ENCODE results near the gene MAP3K2. TPM values are rescaled to one million over a fixed set of nuclear protein-coding genes. Genes with fewer than 3 reads are reported as not detected.

The MAP3K2 gene
- total RNA-seq, 1 donor from 2014 or later, result 62.2 TPM

DNA sequence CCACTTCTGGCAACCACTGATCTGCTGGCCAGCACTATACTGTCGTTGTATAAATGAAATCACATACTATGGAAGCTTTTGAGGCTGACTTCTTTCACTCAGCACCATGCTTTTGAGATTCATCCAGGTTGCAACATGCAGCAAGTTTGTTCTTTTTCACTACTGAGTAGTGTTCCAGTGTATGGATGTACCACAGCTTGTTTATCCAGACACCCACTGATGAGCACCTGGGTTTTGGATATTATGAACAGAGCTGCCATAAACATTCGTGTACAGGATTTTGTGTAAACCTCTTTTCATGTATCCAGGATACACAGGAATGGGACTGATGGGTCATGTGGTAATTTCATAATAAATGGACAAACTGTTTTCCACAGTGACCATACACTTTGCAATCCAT, 104.5 kb downstream of the MAP3K2 start:
- Histone ChIP-seq H4K20me1 (ENCODE audit: insufficient read depth, low read length) (peaks cover 42% of the 10 kb centered on the region), H3K4me2 (ENCODE audit: low read length) (no peak overlapping the region), H3K4me3 (ENCODE audit: insufficient read depth, low read depth, low read length) (no peak overlapping the region), H3K4me1 (ENCODE audit: insufficient read depth, low read length) (no peaks in the 10 kb centered on the region), H3K27me3 (ENCODE audit: insufficient read depth, low read length) (no peaks in the 10 kb centered on the region), H2AFZ (ENCODE audit: low read depth, low read length) (no peak overlapping the region), H3K79me2 (ENCODE audit: insufficient read depth, low read length) (peaks cover 46% of the 10 kb centered on the region), H3K9me3 (ENCODE audit: insufficient read depth, low read depth, low read length) (no peaks in the 10 kb centered on the region), H3K27ac (ENCODE audit: low read depth, low read length) (no peak overlapping the region), H3K36me3 (ENCODE audit: insufficient read depth, low read length) (peaks cover 64% of the 10 kb centered on the region), H3K9ac (ENCODE audit: low read length) (no peak overlapping the region)
- FAIRE-seq (no peak), DNase-seq (ENCODE audit: low read depth) (no peak)
- Mint-ChIP-seq H3K4me3 (ENCODE audit: unreplicated experiment) (no peak overlapping the region), H3K27me3 (ENCODE audit: low read depth, unreplicated experiment) (no peaks in the 10 kb centered on the region), H3K27ac (ENCODE audit: unreplicated experiment) (no peak overlapping the region), H3K4me1 (ENCODE audit: low read depth, unreplicated experiment) (no peaks in the 10 kb centered on the region), H3K36me3 (ENCODE audit: low read depth, unreplicated experiment) (peaks cover 48% of the 10 kb centered on the region), H3K9me3 (ENCODE audit: unreplicated experiment) (peaks cover 14% of the 10 kb centered on the region)
- TF ChIP-seq, protein P1, sequence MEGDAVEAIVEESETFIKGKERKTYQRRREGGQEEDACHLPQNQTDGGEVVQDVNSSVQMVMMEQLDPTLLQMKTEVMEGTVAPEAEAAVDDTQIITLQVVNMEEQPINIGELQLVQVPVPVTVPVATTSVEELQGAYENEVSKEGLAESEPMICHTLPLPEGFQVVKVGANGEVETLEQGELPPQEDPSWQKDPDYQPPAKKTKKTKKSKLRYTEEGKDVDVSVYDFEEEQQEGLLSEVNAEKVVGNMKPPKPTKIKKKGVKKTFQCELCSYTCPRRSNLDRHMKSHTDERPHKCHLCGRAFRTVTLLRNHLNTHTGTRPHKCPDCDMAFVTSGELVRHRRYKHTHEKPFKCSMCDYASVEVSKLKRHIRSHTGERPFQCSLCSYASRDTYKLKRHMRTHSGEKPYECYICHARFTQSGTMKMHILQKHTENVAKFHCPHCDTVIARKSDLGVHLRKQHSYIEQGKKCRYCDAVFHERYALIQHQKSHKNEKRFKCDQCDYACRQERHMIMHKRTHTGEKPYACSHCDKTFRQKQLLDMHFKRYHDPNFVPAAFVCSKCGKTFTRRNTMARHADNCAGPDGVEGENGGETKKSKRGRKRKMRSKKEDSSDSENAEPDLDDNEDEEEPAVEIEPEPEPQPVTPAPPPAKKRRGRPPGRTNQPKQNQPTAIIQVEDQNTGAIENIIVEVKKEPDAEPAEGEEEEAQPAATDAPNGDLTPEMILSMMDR (IDR thresholded peaks at IDR 0.05; ENCODE audit: insufficient read depth, low read depth, low read length), result no peak
- no peak for TF ChIP-seq EZH2 (IDR thresholded peaks at IDR 0.05; ENCODE audit: insufficient read depth, low read length)

DNA sequence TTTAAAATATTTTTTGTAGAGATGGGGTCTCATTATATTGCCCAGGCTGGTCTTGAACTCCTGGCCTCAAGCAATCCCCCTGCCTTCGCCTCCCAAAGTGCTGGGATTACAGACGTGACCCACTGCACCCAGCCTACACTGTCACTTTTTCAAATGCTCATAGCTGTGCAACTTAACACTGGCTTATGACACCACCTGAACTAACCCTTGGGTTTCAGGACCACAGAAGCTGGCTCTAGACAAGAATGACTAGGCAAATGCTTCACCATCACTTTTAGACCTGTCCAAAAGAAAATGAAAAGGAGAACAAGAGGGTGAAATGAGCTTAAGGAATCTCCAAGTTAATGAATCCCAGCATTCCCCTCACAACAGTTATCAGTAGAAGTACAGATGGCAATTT, 107.1 kb downstream of the MAP3K2 start:
- H3K27me3 Mint-ChIP-seq (ENCODE audit: low read depth, unreplicated experiment), result no peaks in the 10 kb centered on the region
- Histone ChIP-seq H3K36me3 (ENCODE audit: insufficient read depth, low read length) (peaks cover 55% of the 10 kb centered on the region), H3K27ac (ENCODE audit: low read depth, low read length) (no peak overlapping the region), H3K9me3 (ENCODE audit: insufficient read depth, low read depth, low read length) (no peaks in the 10 kb centered on the region), H3K27me3 (ENCODE audit: insufficient read depth, low read length) (no peaks in the 10 kb centered on the region), H3K79me2 (ENCODE audit: insufficient read depth, low read length) (peaks cover 46% of the 10 kb centered on the region), H3K4me3 (ENCODE audit: insufficient read depth, low read depth, low read length) (no peak overlapping the region), H3K4me1 (ENCODE audit: insufficient read depth, low read length) (no peaks in the 10 kb centered on the region), H3K9ac (ENCODE audit: low read length) (no peak overlapping the region), H2AFZ (ENCODE audit: low read depth, low read length) (no peak overlapping the region), H4K20me1 (ENCODE audit: insufficient read depth, low read length) (peaks cover 37% of the 10 kb centered on the region), H3K4me2 (ENCODE audit: low read length) (no peak overlapping the region)
- H3K36me3 Mint-ChIP-seq (ENCODE audit: low read depth, unreplicated experiment), result peaks cover 38% of the 10 kb centered on the region
- TF ChIP-seq EZH2 (IDR thresholded peaks at IDR 0.05; ENCODE audit: insufficient read depth, low read length), result no peak
- TF ChIP-seq, protein P1 (IDR thresholded peaks at IDR 0.05; ENCODE audit: insufficient read depth, low read depth, low read length), result no peak
- H3K4me1 Mint-ChIP-seq (ENCODE audit: low read depth, unreplicated experiment), result no peaks in the 10 kb centered on the region
- no peak overlapping the region for H3K27ac Mint-ChIP-seq (ENCODE audit: unreplicated experiment)
- DNase-seq (ENCODE audit: low read depth) (no peak), FAIRE-seq (no peak)
- peaks cover 14% of the 10 kb centered on the region for H3K9me3 Mint-ChIP-seq (ENCODE audit: unreplicated experiment)
- no peak overlapping the region for H3K4me3 Mint-ChIP-seq (ENCODE audit: unreplicated experiment)

DNA sequence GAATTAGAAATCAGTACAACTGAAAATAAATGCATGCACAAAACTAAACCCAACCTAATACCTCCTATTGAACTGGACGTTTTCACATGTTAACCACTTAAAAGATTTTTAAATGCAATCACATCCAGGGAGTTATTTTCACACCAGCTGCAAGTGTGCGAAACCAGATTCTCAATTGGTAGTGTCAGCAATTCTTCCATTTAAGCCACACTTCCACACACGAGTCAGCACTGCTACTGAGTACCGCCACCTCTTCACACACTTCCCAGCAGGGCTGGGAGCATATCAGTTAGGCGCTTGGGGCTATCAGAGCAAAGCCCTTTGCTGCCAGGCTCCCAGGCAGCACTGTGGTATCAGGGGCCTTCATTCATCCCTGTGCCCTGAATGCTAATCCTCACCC, 108.0 kb downstream of the MAP3K2 start:
- peaks cover 35% of the 10 kb centered on the region for H3K36me3 Mint-ChIP-seq (ENCODE audit: low read depth, unreplicated experiment)
- no peak for DNase-seq (ENCODE audit: low read depth)
- FAIRE-seq, result no peak

More for the DNA sequence above, 108.0 kb downstream of the MAP3K2 start:
- H4K20me1 ChIP-seq (ENCODE audit: insufficient read depth, low read length), result peaks cover 44% of the 10 kb centered on the region
- Mint-ChIP-seq H3K27me3 (ENCODE audit: low read depth, unreplicated experiment) (no peaks in the 10 kb centered on the region), H3K27ac (ENCODE audit: unreplicated experiment) (no peak overlapping the region), H3K9me3 (ENCODE audit: unreplicated experiment) (peaks cover 14% of the 10 kb centered on the region), H3K4me1 (ENCODE audit: low read depth, unreplicated experiment) (no peaks in the 10 kb centered on the region), H3K4me3 (ENCODE audit: unreplicated experiment) (no peak overlapping the region)
- H3K27ac ChIP-seq (ENCODE audit: low read depth, low read length), result no peak overlapping the region
- H3K9ac ChIP-seq (ENCODE audit: low read length), result no peak overlapping the region
- no peak overlapping the region for H3K4me2 ChIP-seq (ENCODE audit: low read length)
- no peak overlapping the region for H2AFZ ChIP-seq (ENCODE audit: low read depth, low read length)
- no peaks in the 10 kb centered on the region for H3K9me3 ChIP-seq (ENCODE audit: insufficient read depth, low read depth, low read length)
- peaks cover 48% of the 10 kb centered on the region for H3K79me2 ChIP-seq (ENCODE audit: insufficient read depth, low read length)
- no peak for TF ChIP-seq EZH2 (IDR thresholded peaks at IDR 0.05; ENCODE audit: insufficient read depth, low read length)
- TF ChIP-seq, protein P1 (IDR thresholded peaks at IDR 0.05; ENCODE audit: insufficient read depth, low read depth, low read length), result no peak
- no peak overlapping the region for H3K4me3 ChIP-seq (ENCODE audit: insufficient read depth, low read depth, low read length)
- H3K36me3 ChIP-seq (ENCODE audit: insufficient read depth, low read length), result peaks cover 56% of the 10 kb centered on the region
- no peaks in the 10 kb centered on the region for H3K4me1 ChIP-seq (ENCODE audit: insufficient read depth, low read length)
- no peaks in the 10 kb centered on the region for H3K27me3 ChIP-seq (ENCODE audit: insufficient read depth, low read length)
